Glomerular endothelial cell (primary cell): ENCODE results near the gene C12orf60. TPM values are rescaled to one million over a fixed set of nuclear protein-coding genes. Genes with fewer than 3 reads are reported as not detected.
A peak's percentile ranks its signal among the peaks of the same experiment; 100 is the strongest.

ENCODE experiments used
- DNase-seq: peaks from one replicate; pipeline ENCODE4 v3.0.0-alpha.2; 2011; ENCODE audit warnings: low read depth, low spot score; ENCODE audit errors: extremely low read depth
- total RNA-seq: library from RNA; depleted of rRNA; stranded (reverse); fragments of >200 nt; gene quantifications from 2 replicates; pipeline ENCODE4 v1.2.3, GENCODE V29; 2015

Gene C12orf60
- total RNA-seq, 1 donor from 2014 or later = 2.1 TPM

DNA sequence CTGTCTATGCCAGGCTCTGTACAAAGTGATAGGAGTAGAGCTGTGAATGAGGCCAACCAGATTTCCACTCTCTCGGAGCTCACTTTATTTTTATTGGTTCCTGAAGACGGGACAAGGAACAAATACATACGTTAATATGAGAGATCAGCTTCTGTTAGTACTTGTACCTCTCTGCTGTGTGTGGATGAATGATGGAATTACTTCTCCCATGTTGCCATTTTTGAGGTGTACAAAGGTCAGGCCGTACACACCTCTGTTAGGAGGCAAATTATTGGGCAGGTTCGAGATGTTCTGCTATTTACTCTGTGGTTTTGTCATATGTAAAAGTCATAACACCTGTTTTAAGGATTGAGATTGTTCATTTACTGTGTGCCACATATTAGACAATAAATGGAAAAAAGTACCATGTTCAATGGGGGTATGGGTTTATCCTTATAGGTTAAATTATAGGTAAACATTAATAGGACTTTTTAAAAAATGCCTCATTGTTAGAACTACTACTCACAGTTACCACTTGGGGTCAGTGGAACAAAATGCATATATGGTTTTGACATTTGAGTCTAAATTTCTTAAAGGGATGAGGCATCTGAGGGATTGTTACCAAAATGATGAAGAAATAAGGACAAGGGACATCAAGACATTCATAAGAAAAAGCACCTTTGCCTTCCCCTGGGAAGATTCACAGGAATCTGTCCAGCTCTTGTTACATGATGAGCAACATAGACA is 27.1 kb upstream of the C12orf60 start:
- DNase-seq = no peak

DNA sequence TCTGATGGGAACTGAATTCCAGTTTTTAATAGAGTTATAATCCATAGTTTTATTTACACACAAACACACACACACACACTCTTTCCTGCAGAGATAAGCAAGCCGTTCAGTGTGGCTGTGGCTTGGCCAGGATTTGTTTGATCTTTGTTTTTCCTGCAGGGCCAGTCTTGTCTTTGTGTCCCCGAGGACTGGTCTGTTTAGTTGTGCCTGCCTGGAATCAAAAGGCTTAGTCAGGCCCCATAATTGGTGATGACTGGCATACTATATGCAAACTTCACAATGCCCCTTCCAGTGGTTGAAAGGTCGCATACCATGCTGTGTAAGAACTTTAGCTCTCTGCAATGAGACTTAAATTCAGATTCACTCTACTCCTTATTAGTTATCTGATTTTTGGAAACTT is 26.2 kb upstream of the C12orf60 start:
- no peak for DNase-seq

DNA sequence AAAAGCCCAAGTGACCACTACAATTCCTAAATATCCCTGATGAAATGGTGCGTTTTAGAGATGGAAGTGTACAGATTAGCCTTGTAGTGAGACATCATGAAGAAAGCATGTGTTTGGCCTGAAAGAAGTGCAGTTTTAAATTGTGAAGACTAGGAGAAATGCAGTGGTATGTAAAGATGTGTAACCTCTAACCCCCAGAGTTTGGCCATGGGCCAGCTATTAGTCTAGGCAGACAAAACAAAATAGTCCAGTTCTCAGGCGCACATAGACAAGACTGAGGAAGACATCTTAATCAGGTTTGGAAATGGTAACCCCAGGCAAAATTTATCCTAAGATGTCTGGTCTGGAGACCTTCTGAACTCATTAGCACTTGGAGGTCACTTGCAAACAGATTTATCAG is 23.6 kb upstream of the C12orf60 start:
- no peak for DNase-seq

DNA sequence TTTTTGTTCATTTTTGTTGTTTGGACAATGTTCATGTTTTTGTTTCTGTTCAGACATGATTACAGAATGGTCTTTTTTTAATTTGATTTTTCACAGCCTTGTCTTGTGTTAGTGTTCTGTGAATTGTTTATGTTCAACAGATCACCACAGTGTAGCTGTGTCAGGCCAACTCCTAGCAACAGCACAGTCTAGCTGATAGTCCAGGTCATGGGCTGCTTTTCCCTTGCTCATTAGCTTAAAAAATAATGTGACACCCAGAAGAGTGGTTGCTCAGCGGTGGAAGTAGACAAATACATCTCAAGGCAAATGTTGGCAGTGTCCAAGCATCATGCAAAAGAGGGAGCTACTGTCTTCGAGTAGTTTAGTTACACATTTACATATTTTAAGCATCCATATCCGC is 22.6 kb upstream of the C12orf60 start:
- no peak for DNase-seq

DNA sequence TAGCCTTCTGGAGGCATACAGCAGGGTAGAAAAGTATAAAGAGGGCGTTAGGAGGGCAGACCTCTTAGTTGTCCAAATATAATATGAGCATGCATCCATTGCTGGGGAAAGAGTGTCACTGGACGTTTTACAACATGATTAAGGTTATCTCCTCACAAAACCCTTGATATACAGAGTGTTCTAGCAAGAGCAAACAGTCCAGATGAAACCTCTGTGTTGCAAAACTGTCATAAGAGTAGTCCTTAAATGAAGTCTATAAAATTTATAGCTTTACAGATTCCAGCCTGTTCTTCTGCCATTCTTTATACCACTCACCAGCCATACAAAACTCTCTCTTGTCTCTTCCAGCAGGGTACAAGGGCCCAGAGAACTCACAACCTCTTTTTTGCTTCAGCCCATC is 21.9 kb upstream of the C12orf60 start:
- no peak for DNase-seq

DNA sequence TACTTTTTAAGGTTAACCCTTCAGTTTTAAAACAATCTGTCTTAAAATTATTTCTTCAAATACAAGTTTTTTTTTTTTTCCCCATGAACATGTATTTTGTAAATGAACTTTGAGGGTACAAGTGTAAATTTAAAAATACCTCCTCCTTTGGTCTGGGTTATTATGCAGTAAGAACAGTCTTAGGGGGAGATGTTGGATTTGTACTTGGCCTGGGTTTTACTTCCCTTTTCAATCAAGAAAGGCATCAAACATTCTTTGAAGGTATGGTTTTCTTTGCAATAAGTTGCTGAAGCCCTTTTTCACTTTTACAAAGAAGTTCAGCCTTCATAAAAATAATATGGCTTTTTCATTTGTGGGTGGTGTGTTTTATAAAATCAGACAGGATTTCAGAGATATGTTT is 20.7 kb upstream of the C12orf60 start:
- no peak for DNase-seq

DNA sequence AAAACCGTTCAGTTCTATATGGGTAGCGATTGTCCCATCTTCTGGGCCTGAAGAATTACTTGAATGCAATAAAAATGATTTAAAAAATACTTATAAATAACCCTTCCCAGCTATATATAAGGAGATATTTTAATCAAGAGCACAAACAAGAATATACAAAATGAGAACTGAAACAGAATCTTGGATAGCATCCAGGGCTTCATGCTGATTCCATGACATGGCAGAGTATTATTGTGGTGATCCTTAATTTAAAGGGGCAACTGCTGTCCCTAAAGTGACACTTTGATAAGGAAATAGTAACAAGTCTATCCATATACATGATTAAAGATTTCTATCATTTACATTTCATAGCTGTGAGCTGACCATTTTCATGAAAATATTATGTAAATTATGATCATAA is 19.0 kb upstream of the C12orf60 start:
- DNase-seq = no peak

DNA sequence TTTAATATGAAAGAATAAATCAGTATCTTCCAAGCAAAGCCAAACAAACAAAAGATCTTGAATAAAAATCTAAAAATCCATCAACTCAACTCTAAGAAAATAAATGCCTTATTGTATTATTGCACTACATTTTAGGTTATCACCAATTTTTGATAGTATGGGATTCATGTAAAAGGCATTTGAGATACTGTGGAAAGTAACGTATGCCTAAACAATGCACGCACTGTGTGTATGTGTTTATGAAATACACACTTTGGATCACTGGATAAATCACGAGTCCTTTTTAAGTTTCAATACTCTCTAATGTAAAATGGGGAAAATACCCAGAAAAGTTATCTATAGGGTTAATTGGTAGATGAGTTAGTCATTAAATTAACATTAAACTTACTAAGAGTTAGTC is 17.9 kb upstream of the C12orf60 start:
- no peak for DNase-seq

DNA sequence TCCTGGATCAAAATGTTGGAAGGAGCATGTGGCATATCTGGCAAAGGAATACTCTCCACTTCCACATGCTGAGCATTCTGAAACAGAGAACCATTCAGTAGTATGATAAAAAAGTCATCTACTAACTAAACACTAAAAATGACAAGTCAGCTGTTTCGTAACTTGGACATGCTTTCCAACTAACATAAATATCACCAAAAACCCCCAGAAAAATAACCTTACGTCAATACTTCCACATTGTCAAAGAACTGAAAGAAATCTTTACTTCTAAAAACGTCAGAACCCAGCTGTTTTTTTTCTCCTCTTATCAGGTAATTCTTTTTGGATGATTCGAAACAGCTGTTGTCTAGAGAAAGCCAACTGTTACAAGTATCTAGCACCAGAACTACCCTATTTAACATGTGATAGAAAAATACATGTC is 8.4 kb upstream of the C12orf60 start:
- no peak for DNase-seq

DNA sequence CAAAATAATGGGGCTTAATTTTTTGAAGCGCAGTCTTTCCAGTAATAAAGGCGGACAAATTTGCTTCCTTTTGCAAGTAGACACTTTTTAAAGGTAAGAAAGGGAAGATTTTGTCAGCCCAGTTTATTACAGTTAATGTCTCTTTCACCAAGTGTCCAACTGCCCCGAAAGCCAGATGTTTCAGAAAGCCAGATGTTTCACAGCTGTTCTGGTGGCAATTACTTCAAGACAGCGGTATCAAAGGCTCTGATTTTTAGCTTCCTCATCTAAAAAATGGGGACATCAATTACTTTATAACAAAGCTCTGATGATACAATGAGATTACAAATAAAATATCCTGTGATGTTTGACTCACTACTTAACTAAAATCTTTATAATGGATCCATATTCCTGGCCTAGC is 1.2 kb upstream of the C12orf60 start:
- no peak for DNase-seq

DNA sequence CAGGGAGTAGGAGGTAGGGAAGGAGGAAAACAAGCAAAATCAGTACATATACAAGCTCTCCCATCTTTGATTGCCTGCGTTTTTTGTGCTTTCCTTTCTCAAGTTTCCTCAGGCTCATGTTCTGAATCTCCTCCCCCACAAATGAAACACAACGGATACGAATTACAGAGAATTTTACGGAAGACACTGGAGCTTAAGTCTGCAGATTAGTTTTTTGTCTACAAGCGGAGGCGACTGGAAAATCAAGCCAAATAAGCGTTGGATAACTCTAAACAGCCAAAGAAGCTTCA is 804 bp upstream of the C12orf60 start:
- peak; percentile 3 for DNase-seq

DNA sequence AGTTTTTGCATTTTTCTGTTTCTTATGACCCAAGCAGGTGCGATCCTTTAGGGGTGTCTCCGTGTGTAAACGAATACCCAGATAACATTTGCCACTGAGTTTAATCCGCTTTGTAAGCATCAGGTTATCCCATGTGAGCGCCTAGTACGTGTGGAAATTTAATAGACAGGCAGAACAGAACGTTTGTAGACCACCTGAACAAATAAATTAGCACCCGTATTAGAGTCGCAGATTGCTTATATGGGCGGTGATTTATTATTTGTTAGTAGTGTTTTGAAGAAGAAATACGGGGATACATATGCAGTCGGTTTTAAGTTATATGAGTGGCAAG is 325 bp downstream of the C12orf60 start:
- DNase-seq = no peak

DNA sequence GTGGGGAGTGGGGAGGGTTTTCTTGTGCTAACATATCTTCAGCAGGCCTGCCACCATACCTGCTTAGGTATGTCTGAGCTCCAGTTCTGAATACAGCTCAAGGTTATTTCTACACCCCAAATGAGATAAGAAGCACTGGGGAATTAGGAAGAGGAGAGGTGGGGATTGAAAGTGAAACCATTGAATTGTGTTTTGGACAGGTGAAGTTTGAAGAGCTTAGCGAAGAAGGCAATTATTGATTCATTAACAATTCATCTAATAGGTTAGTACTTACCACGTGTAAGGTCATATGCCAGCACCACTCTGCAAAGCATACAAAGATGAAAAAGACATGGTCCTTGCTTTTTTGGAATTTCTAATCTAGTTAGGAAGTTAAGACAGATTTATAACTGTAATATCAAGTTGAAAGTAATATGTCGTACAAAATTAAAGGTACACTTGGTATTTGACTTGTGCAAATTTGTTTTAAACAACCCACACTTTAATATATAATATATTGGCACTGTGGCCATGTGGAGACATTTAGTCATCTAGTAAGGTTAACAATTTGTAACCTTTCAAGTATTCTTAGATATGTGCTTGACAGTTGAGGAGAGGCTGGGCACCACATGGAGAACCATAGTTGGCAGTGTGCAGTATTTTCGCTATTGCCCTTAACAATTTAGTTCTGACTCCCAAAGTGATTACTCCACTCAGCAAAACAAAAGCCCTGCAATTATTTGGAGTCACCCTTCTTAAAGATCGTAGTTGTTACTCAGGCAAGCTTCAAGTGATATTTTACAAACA is 6.9 kb downstream of the C12orf60 start:
- DNase-seq = no peak

DNA sequence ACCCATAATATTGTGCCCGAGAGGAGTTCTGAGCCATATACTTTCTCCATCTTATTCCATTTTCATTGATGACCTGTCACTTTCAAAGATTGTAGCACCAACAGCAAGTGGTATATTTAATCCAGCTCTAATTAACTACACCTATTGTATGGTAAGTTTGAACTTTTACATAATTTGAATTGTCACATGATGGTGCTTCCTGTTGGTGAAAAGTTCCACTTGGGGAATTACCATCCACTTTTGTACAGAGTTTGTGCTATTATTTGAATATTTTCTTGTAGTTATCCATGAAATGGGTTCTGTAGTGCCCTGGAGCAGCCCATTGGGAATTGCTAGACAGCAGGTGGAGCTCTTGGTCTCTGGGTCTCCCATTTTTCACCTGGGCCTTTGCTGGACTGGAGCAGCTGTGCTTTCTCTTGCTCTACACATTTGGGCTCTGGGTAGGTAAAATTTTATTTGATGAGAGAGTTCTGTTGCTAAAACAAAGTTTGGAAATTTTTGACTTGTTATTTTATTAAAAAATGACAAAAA is 7.5 kb downstream of the C12orf60 start:
- no peak for DNase-seq

DNA sequence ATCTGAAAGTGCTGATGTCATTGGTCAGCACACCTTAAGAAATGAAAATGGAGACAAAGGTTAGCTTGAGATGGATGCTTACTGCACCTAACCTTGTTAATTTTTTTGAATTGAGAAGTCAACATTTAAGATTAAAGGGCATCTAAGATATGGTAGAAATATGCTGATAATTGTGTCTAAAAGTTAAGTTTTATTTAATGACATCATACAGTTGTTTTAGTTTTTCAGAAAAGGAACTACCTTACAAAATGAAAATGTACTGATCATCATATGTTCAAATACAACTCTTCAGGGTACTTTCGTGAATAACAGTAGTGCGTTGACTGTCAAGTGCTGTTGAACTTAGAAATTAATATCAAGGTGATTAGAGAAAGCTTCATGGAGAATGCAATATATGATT is 8.0 kb downstream of the C12orf60 start:
- no peak for DNase-seq

DNA sequence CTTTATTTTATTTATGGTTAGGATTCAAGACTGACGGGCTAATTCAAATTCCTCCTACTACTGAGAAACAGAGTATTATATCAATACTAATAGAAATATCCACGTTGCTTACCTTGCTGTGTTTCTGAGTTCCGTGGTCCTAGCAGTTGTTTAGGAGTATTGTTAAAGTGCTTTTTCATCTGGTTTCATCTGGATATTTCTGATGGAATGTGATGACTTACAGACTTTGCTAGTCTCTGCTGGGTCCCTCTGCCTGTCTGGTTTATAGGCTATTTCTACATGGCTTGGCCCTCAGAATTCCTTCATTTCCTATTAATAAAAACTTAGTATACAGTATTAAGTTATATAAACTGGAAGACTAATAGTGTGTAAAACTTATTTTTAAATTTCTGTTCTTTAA is 10.5 kb downstream of the C12orf60 start, which contains the start of gene SMCO3:
SMCO3 (minus strand) TSS at position 169 of the 400 bp plus-strand sequence. CDS start 7,502 bp downstream, outside the sequence.
- DNase-seq = no peak

DNA sequence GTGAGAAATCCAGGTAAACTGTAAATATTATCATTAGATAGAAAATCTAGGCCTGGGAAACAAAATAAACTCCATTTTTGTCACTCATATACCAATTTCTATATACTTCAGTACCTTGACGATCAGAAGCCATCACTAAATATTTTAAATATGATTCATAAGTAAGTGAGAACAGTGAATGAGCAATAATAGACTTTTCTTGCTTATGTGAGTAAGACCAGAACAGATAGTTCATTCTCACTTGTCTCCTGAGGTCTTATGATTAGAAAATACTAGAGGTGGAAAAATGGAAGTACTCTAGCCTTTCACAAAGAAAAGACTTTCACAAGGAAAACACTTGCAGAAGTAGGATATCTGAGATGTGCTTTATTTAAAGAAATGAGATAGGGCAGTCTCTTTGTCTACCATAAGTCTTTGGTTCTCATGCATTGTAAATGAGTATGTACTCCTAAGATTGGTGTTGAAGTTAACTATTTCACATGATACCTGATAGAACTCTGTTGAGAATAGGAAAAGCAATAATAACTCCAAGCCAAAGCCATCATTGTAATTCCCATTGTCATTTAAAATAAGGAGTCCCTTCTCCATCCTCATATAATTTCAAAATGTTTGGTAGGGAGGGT is 20.7 kb downstream of the C12orf60 start:
- no peak for DNase-seq

DNA sequence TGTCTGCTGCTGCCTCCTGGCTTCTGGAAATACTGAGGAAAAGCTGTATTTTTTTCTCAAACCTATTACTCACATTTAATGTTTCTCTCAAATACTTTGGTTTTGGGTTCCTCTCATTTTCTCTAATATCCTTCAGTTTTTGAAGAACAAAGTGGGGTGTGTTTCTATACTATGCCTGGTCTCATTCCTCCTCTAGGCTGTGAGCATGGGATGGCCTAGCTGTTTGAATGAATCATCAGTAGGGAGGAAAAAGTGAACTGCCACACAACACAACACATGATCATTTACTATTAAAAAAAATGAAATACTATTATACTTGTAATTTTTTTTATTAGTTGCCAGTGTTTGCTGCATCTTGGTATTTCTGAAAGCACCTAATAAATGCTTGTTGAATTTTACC is 21.8 kb downstream of the C12orf60 start:
- no peak for DNase-seq

DNA sequence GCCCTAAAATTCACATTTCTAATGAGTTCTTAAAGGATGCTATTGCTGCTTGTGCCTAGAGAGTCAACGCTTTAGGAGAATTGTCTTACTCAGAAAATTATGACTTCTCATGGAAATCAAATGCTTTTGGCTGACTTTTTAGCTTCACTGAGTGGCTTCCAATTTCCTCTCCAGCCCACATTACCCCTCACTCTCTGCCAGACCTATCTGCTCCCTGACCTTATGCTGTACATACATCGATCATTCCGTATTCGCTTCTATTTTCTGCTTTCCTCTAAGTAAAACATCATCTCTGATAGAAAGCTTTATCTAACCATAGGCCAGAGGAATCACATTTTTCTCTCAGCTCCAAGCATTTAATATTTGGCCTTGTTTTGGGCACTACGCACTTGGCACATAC is 23.0 kb downstream of the C12orf60 start:
- no peak for DNase-seq

DNA sequence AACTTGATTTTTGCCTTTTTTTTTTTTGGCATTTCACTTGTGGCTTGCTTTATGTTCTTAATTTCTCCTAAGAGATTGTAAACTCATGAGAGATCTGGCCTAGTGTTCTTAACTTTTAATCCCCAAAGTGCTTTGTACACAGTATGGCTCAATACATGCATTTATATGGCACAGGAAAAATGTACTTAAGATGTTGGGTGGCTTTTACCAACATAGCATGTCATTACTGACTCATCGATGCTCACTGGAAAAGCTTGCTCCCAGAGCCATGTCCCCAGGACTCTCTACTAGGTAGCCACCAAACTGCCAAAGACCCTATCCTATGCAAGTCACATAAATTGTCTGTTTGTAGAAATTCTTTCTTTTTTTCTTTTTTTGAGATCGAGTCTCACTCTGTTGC is 23.6 kb downstream of the C12orf60 start:
- no peak for DNase-seq

DNA sequence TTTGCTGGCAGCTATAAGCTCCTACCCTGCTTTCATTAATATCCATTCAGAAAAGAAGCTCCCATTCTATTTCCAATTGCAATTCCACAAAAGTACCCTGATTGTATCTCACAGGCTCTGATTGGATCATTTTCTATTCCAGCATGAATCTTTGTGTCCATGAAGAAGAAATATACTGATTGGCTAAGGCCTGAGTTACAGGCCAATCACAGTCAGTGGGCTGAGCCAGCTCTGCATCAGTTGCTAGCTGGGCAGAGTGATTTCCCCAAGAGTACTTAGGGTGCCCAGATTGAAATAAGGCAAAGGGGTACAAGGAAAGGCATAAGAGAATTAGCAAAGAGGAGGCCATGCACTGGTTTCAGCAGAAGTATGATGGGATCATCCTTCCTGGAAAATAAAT is 25.4 kb downstream of the C12orf60 start:
- no peak for DNase-seq

DNA sequence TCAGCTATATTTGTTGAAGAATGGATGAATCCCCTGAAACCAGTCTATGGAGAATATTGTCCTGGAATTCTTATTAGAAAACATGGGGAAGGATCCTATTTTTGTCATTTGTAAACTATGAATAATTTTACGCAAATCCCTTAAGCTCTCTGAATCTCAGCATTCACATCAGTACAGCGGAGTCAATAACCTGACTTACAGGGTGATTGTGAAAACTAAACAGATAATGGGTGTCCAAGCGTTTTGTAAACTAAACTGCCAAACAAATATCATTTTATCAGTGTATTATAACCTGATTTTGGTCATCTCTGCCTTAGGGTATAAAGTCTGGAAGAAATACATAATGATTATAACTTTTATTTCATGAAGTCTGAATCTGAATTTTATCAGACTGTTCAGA is 29.9 kb downstream of the C12orf60 start:
- no peak for DNase-seq
